Activated CD8-positive, alpha-beta memory T cell treated with anti-CD3 and anti-CD28 coated beads for 4 hours (primary cell): ENCODE measurements around the gene ATG7.
"Not testable (repeated sequence)": the region's sequence is repeated elsewhere in the genome, so short reads cannot be mapped to it uniquely, and the experiment has no call there.

Experiments
- DNase-seq, 2 donors: peaks; one replicate each; pipeline ENCODE4 v3.0.0-alpha.2; 2020; ENCODE audit warnings: low read depth in 2 of 2

The ATG7 gene

GRCh38 chr3:11250902-11251806 lies 21.0 kb upstream of the ATG7 start:
- peak in 1 of 2 donors; percentile 7 for DNase-seq

- DNase-seq, result no peak
Measured at GRCh38 chr3:11251807-11252176, 20.4 kb upstream of the ATG7 start.

- no peak for DNase-seq
Measured at GRCh38 chr3:11254876-11255275, 17.3 kb upstream of the ATG7 start.

GRCh38 chr3:11255537-11255936 lies 16.7 kb upstream of the ATG7 start:
- DNase-seq, result not testable (repeated sequence)

- DNase-seq, result no peak
Measured at GRCh38 chr3:11258958-11259357, 13.2 kb upstream of the ATG7 start.

GRCh38 chr3:11260460-11260859 lies 11.7 kb upstream of the ATG7 start:
- DNase-seq, result no peak

GRCh38 chr3:11269007-11269406 lies 3.2 kb upstream of the ATG7 start:
- no peak for DNase-seq

GRCh38 chr3:11272906-11273574 lies 843 bp downstream of the ATG7 start:
- DNase-seq, result no peak

- DNase-seq, result no peak
Measured at GRCh38 chr3:11273891-11274291, 1.7 kb downstream of the ATG7 start.

- no peak for DNase-seq
Measured at GRCh38 chr3:11274566-11275142, 2.5 kb downstream of the ATG7 start.

GRCh38 chr3:11275926-11276325 lies 3.7 kb downstream of the ATG7 start:
- DNase-seq, result no peak

- no peak for DNase-seq
Measured at GRCh38 chr3:11276901-11277300, 4.7 kb downstream of the ATG7 start.

GRCh38 chr3:11282250-11283138 lies 10.3 kb downstream of the ATG7 start:
- no peak for DNase-seq

- DNase-seq, result no peak
Measured at GRCh38 chr3:11283139-11283475, 10.9 kb downstream of the ATG7 start.

GRCh38 chr3:11284011-11284410 lies 11.8 kb downstream of the ATG7 start:
- DNase-seq, result no peak

- no peak for DNase-seq
Measured at GRCh38 chr3:11285471-11285870, 13.3 kb downstream of the ATG7 start.

GRCh38 chr3:11287404-11287803 lies 15.2 kb downstream of the ATG7 start:
- no peak for DNase-seq

- DNase-seq, result no peak
Measured at GRCh38 chr3:11288021-11288491, 15.9 kb downstream of the ATG7 start.

- DNase-seq, result no peak
Measured at GRCh38 chr3:11288786-11289637, 16.8 kb downstream of the ATG7 start.

- DNase-seq, result no peak
Measured at GRCh38 chr3:11289864-11290263, 17.7 kb downstream of the ATG7 start.
